C4-2B (cell line): ENCODE data around the gene KCNMA1.

Source experiments
- ZFX ChIP-seq: fragments of 450-650 bp; IDR thresholded peaks from 2 replicates; pipeline ENCODE4 v1.6.1; 2017
- TF ChIP-seq, protein P1 (sequence below): fragments of 450-650 bp; conservative IDR thresholded peaks from 2 replicates; pipeline ENCODE4 v1.5.1; 2017; ENCODE audit warnings: mild to moderate bottlenecking

DNA sequence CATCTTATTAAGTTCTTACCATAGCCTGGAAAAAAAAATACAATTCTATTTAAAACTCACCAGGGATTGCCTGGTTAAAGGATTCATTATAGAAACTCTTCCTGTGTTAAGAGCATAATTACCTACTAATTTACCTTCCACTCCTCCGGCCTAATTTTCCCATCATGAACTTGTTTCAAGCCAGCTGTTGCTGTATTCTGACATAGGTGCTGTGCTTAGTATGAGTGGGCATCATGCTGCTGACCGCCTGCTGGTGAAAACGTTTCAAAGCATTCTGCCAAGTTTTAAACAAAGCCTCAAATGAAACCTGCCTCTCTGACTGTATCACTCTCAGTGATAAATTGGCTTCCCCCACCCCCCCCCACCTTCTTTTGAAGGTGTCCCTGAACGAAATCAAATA, 47.8 kb upstream of the KCNMA1 start:
- TF ChIP-seq, protein P1, sequence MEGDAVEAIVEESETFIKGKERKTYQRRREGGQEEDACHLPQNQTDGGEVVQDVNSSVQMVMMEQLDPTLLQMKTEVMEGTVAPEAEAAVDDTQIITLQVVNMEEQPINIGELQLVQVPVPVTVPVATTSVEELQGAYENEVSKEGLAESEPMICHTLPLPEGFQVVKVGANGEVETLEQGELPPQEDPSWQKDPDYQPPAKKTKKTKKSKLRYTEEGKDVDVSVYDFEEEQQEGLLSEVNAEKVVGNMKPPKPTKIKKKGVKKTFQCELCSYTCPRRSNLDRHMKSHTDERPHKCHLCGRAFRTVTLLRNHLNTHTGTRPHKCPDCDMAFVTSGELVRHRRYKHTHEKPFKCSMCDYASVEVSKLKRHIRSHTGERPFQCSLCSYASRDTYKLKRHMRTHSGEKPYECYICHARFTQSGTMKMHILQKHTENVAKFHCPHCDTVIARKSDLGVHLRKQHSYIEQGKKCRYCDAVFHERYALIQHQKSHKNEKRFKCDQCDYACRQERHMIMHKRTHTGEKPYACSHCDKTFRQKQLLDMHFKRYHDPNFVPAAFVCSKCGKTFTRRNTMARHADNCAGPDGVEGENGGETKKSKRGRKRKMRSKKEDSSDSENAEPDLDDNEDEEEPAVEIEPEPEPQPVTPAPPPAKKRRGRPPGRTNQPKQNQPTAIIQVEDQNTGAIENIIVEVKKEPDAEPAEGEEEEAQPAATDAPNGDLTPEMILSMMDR, result no peak
- no peak for TF ChIP-seq ZFX
